Measurements from ENCODE around the gene UNC5C. TPM values are rescaled to one million over a fixed set of nuclear protein-coding genes. Genes with fewer than 3 reads are reported as not detected.

UNC5C gene
- total and polyA plus RNA-seq, 4 donors, result 0.27 to 1.2 (median 0.78) TPM

GRCh38 chr4:95294321-95294720, 254.5 kb downstream of the UNC5C start:
- no peak overlapping the region for H3K4me3 ChIP-seq (ENCODE audit: low read depth in 1 of 3, low read length in 3 of 3)
- H3K9ac ChIP-seq (ENCODE audit: low read depth in 1 of 2, low read length in 2 of 2), result no peak overlapping the region
- 94% methylated on average over 4 of the region's 4 CpGs for WGBS
- no peak overlapping the region for H3K27ac ChIP-seq (ENCODE audit: low read depth in 1 of 2, low read length in 2 of 2)
- no peak for DNase-seq (ENCODE audit: low spot score)
- TF ChIP-seq NR2F2 (IDR thresholded peaks at IDR 0.05) (no peak), EGR1 (IDR thresholded peaks at IDR 0.05; ENCODE audit: low read depth in 2 of 2) (no peak), GABPA (IDR thresholded peaks at IDR 0.05 in 1 of 2, conservative IDR thresholded peaks at IDR 0.05 in 1 of 2) (no peak), FOXA2 (IDR thresholded peaks at IDR 0.05) (no peak), RAD21 (IDR thresholded peaks at IDR 0.05) (no peak), FOXA1 (IDR thresholded peaks at IDR 0.05) (no peak), HNF4A (conservative IDR thresholded peaks at IDR 0.05) (no peak), YY1 (IDR thresholded peaks at IDR 0.05) (no peak), SP1 (IDR thresholded peaks at IDR 0.05) (no peak), JUND (IDR thresholded peaks at IDR 0.05) (no peak), TAF1 (conservative IDR thresholded peaks at IDR 0.05) (no peak), HNF4G (IDR thresholded peaks at IDR 0.05) (no peak), RXRA (IDR thresholded peaks at IDR 0.05) (no peak)
- TF ChIP-seq, protein P1, sequence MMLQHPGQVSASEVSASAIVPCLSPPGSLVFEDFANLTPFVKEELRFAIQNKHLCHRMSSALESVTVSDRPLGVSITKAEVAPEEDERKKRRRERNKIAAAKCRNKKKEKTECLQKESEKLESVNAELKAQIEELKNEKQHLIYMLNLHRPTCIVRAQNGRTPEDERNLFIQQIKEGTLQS (IDR thresholded peaks at IDR 0.05), result no peak
- TF ChIP-seq, protein P2, sequence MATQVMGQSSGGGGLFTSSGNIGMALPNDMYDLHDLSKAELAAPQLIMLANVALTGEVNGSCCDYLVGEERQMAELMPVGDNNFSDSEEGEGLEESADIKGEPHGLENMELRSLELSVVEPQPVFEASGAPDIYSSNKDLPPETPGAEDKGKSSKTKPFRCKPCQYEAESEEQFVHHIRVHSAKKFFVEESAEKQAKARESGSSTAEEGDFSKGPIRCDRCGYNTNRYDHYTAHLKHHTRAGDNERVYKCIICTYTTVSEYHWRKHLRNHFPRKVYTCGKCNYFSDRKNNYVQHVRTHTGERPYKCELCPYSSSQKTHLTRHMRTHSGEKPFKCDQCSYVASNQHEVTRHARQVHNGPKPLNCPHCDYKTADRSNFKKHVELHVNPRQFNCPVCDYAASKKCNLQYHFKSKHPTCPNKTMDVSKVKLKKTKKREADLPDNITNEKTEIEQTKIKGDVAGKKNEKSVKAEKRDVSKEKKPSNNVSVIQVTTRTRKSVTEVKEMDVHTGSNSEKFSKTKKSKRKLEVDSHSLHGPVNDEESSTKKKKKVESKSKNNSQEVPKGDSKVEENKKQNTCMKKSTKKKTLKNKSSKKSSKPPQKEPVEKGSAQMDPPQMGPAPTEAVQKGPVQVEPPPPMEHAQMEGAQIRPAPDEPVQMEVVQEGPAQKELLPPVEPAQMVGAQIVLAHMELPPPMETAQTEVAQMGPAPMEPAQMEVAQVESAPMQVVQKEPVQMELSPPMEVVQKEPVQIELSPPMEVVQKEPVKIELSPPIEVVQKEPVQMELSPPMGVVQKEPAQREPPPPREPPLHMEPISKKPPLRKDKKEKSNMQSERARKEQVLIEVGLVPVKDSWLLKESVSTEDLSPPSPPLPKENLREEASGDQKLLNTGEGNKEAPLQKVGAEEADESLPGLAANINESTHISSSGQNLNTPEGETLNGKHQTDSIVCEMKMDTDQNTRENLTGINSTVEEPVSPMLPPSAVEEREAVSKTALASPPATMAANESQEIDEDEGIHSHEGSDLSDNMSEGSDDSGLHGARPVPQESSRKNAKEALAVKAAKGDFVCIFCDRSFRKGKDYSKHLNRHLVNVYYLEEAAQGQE (IDR thresholded peaks at IDR 0.05), result no peak
- TF ChIP-seq, protein P3, sequence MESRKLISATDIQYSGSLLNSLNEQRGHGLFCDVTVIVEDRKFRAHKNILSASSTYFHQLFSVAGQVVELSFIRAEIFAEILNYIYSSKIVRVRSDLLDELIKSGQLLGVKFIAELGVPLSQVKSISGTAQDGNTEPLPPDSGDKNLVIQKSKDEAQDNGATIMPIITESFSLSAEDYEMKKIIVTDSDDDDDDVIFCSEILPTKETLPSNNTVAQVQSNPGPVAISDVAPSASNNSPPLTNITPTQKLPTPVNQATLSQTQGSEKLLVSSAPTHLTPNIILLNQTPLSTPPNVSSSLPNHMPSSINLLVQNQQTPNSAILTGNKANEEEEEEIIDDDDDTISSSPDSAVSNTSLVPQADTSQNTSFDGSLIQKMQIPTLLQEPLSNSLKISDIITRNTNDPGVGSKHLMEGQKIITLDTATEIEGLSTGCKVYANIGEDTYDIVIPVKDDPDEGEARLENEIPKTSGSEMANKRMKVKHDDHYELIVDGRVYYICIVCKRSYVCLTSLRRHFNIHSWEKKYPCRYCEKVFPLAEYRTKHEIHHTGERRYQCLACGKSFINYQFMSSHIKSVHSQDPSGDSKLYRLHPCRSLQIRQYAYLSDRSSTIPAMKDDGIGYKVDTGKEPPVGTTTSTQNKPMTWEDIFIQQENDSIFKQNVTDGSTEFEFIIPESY (IDR thresholded peaks at IDR 0.05), result no peak
- no peaks in the 10 kb centered on the region for H3K36me3 ChIP-seq (ENCODE audit: control insufficient read depth in 4 of 4, insufficient read depth in 3 of 4, low read depth in 1 of 4, low read length in 3 of 4)
- H3K9me3 ChIP-seq (ENCODE audit: control insufficient read depth in 4 of 4, low read length in 3 of 4), result peaks cover 0 to 6% (median 0%) of the 10 kb centered on the region in 4 donors
- no peaks in the 10 kb centered on the region for H3K4me1 ChIP-seq (ENCODE audit: control insufficient read depth in 4 of 4, insufficient read depth in 4 of 4, low read length in 3 of 4)
- no peaks in the 10 kb centered on the region for H3K27me3 ChIP-seq (ENCODE audit: control insufficient read depth in 4 of 4, insufficient read depth in 4 of 4, low read length in 3 of 4)

DNA sequence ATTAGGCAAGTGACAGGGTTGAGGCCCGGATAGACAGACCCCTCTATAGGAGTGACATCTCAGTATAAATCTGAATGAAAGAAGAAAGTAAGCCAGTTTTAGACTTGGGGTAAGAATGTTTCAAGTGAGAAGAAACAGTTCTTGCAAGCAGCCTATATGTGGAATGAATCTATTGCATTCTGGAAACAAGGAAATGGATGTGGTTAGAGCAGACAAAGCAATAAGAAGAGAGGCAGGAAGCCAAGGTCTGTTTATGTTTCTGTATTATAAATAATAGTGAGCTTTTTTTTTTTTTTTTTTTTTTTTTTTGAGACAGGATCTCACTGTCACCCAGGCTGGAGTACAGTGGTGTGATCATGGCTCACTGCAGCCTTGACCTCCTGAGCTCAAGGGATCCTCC, 255.8 kb downstream of the UNC5C start:
- Histone ChIP-seq H3K9me3 (ENCODE audit: control insufficient read depth in 4 of 4, low read length in 3 of 4) (peaks cover 0 to 3% (median 0%) of the 10 kb centered on the region in 4 donors), H3K36me3 (ENCODE audit: control insufficient read depth in 4 of 4, insufficient read depth in 3 of 4, low read depth in 1 of 4, low read length in 3 of 4) (no peaks in the 10 kb centered on the region), H3K27me3 (ENCODE audit: control insufficient read depth in 4 of 4, insufficient read depth in 4 of 4, low read length in 3 of 4) (no peaks in the 10 kb centered on the region), H3K4me1 (ENCODE audit: control insufficient read depth in 4 of 4, insufficient read depth in 4 of 4, low read length in 3 of 4) (no peaks in the 10 kb centered on the region), H3K27ac (ENCODE audit: low read depth in 1 of 2, low read length in 2 of 2) (no peak overlapping the region), H3K9ac (ENCODE audit: low read depth in 1 of 2, low read length in 2 of 2) (no peak overlapping the region), H3K4me3 (ENCODE audit: low read depth in 1 of 3, low read length in 3 of 3) (no peak overlapping the region)
- WGBS, result 60% methylated on average over 1 of the region's 1 CpG
- TF ChIP-seq NR2F2 (IDR thresholded peaks at IDR 0.05) (no peak), RAD21 (IDR thresholded peaks at IDR 0.05) (no peak)
- no peak for DNase-seq (ENCODE audit: low spot score)
